K562 (cell line): Measurements from ENCODE around the gene STK36. TPM values are rescaled to one million over a fixed set of nuclear protein-coding genes. Genes with fewer than 3 reads are reported as not detected.

ENCODE experiments used
- ATAC-seq: fragments of 200-7000 bp; cut with Tn5 transposase; 3 replicates; pipeline ENCODE4 v1.9.1; 2020; ENCODE audit warnings: moderate library complexity
- BruUV-seq: library from RNA; stranded (reverse); fragments of 400-500 nt; replicated peaks from 2 replicates; lab custom pipeline; 2021; lab: Mats Ljungman, UMichigan
- CTCF ChIA-PET: fragments of 300-600 bp; formaldehyde crosslinking; extraction: SDS; loops from one replicate; lab custom pipeline; 2021; ENCODE audit warnings: low intra/inter-chr PET ratio; lab: Yijun Ruan, JAX
- POLR2A ChIA-PET: fragments of 300-600, 350-650 bp; sonication (Branson Sonifier 250); formaldehyde crosslinking; extraction: SDS; loops from one replicate; lab custom pipeline; 2021; ENCODE audit warnings: antibody characterized with exemption, inconsistent platforms; lab: Yijun Ruan, JAX
- DNase-seq, 4 experiments: peaks; one replicate each; pipeline versions ENCODE4 v3.0.0 to v3.0.0-alpha.2; 2011 to 2018; ENCODE audit warnings: low spot score in 3 of 4, mixed read lengths in 3 of 4; ENCODE audit errors: extremely low read depth in 1 of 4
- FAIRE-seq: peaks from 2 replicates; lab custom pipeline; 2011; peaks lifted over from hg19 to GRCh38; lab: Jason Lieb, UNC
- H2AFZ ChIP-seq: 2 replicates; pipeline ENCODE4 v1.6.0; 2011; ENCODE audit warnings: low read depth, low read length, control low read depth, inconsistent platforms
- H3K27ac ChIP-seq: fragments of 200-600 bp; 3 replicates; pipeline ENCODE4 v1.8.0; 2011; ENCODE audit warnings: low read depth, mild to moderate bottlenecking, control low read depth, inconsistent platforms, low read length, moderate library complexity, mixed read lengths; ENCODE audit errors: extremely low read depth
- H3K27me3 ChIP-seq, 2 experiments: fragments of 300-600 bp in 1 of 2; 2 replicates in 1 of 2; 3 replicates in 1 of 2; pipeline versions ENCODE4 v1.6.0 to v1.8.0; 2011; ENCODE audit warnings: inconsistent platforms in 2 of 2, low read length in 2 of 2, mild to moderate bottlenecking in 1 of 2, mixed read lengths in 1 of 2, moderate library complexity in 1 of 2; ENCODE audit not compliant: control insufficient read depth in 2 of 2, insufficient read depth in 2 of 2
- H3K36me3 ChIP-seq: fragments of 300-600 bp; 3 replicates; pipeline ENCODE4 v1.8.0; 2011; ENCODE audit warnings: mild to moderate bottlenecking, low read length, inconsistent platforms; ENCODE audit not compliant: control insufficient read depth, insufficient read depth
- H3K4me1 ChIP-seq, 2 experiments: fragments of 200-600 bp in 1 of 2; replicated peaks in 1 of 2; 2 replicates in 1 of 2; 3 replicates in 1 of 2; pipeline versions ENCODE4 v1.5.1 to v1.8.0; 2011; ENCODE audit warnings: inconsistent platforms in 2 of 2, low read length in 2 of 2, mild to moderate bottlenecking in 1 of 2, mixed read lengths in 1 of 2, moderate library complexity in 1 of 2; ENCODE audit not compliant: control insufficient read depth in 2 of 2, insufficient read depth in 2 of 2
- H3K4me2 ChIP-seq: 2 replicates; pipeline ENCODE4 v1.6.1; 2011; ENCODE audit warnings: low read length, control low read depth, inconsistent platforms, mixed read lengths; ENCODE audit not compliant: insufficient read depth
- H3K4me3 ChIP-seq: fragments of 200-600 bp; sonication (generic), shearing (Covaris generic); 2 replicates; pipeline ENCODE4 v1.5.1; 2016; ENCODE audit warnings: control low read depth, inconsistent platforms
- H3K79me2 ChIP-seq: fragments of 200-600 bp; 3 replicates; pipeline ENCODE4 v1.8.0; 2011; ENCODE audit warnings: low read length, inconsistent platforms; ENCODE audit not compliant: control insufficient read depth, insufficient read depth
- H3K9ac ChIP-seq, 2 experiments: 2 replicates each; pipeline versions ENCODE4 v1.6.0 to v1.6.1; 2011; ENCODE audit warnings: low read depth in 2 of 2, low read length in 2 of 2, control low read depth in 1 of 2, inconsistent platforms in 1 of 2, mild to moderate bottlenecking in 1 of 2, mixed read lengths in 1 of 2; ENCODE audit not compliant: insufficient read depth in 1 of 2
- H3K9me1 ChIP-seq: one replicate; pipeline ENCODE4 v1.6.0; 2011; ENCODE audit warnings: inconsistent platforms, mild to moderate bottlenecking, low read length, moderate library complexity; ENCODE audit not compliant: control insufficient read depth, insufficient read depth
- H3K9me3 ChIP-seq: replicated peaks from 2 replicates; pipeline ENCODE4 v1.5.1; 2011; ENCODE audit warnings: low read depth, low read length, inconsistent platforms; ENCODE audit not compliant: control insufficient read depth, insufficient read depth
- H4K20me1 ChIP-seq: replicated peaks from 2 replicates; pipeline ENCODE4 v1.6.1; 2011; ENCODE audit warnings: low read length, inconsistent platforms, mixed read lengths; ENCODE audit not compliant: control insufficient read depth, insufficient read depth
- HDAC3 ChIP-seq: fragments of 450-650 bp; IDR thresholded peaks from 2 replicates; pipeline ENCODE4 v1.6.1; 2018; ENCODE audit warnings: borderline replicate concordance, mild to moderate bottlenecking, moderate library complexity; ENCODE audit not compliant: partially characterized antibody
- PHF21A ChIP-seq: fragments of 450-650 bp; IDR thresholded peaks from 2 replicates; pipeline ENCODE4 v1.6.1; 2017; ENCODE audit warnings: low read depth, borderline replicate concordance
- POLR2B ChIP-seq: fragments of 450-650 bp; IDR thresholded peaks from 2 replicates; pipeline ENCODE4 v1.6.1; 2018; ENCODE audit warnings: low read depth; ENCODE audit not compliant: partially characterized antibody
- RAD21 ChIP-seq, 2 experiments: fragments of 250-450 bp in 1 of 2; fragments of 450-650 bp in 1 of 2; sonication (Bioruptor Pico) in 1 of 2; formaldehyde crosslinking in 1 of 2; IDR thresholded peaks in 1 of 2; conservative IDR thresholded peaks in 1 of 2; 2 replicates each; pipeline versions ENCODE4 v1.4.0 to v1.8.0; 2020 to 2022; ENCODE audit warnings: mild to moderate bottlenecking in 2 of 2, moderate library complexity in 1 of 2
- RBM25 ChIP-seq: fragments of 200-400 bp; formaldehyde crosslinking; IDR thresholded peaks from 2 replicates; pipeline ENCODE4 v1.6.1; 2018; ENCODE audit warnings: low read length, low read depth, moderate library complexity; ENCODE audit not compliant: severe bottlenecking
- RBM34 ChIP-seq: fragments of 200-400 bp; formaldehyde crosslinking; IDR thresholded peaks from 2 replicates; pipeline ENCODE4 v1.6.1; 2018; ENCODE audit warnings: low read length, borderline replicate concordance; ENCODE audit not compliant: insufficient read depth
- SAFB ChIP-seq: fragments of 200-400 bp; formaldehyde crosslinking; IDR thresholded peaks from 2 replicates; pipeline ENCODE4 v1.6.1; 2017; ENCODE audit warnings: low read depth, low read length, borderline replicate concordance
- SMC3 ChIP-seq: conservative IDR thresholded peaks from 2 replicates; pipeline ENCODE4 v1.6.1; 2011; ENCODE audit warnings: low read depth, low read length, improper control_type of control experiment; ENCODE audit not compliant: insufficient read depth
- STAG1 ChIP-seq: sonication (generic); formaldehyde crosslinking; IDR thresholded peaks from 2 replicates; pipeline ENCODE4 v1.5.0; 2020; ENCODE audit warnings: missing genetic modification reagents, borderline replicate concordance
- ZNF830 ChIP-seq: fragments of 250-450 bp; sonication (Bioruptor Pico); IDR thresholded peaks from 2 replicates; pipeline ENCODE4 v1.5.0; 2021; ENCODE audit warnings: mild to moderate bottlenecking
- WGBS: fragments of 100-300 bp; shearing (Covaris generic); methylation state at CpG from one replicate; pipeline ENCODE4 v1.1.6; 2016; ENCODE audit warnings: low coverage, mixed read lengths; ENCODE audit not compliant: insufficient coverage; ENCODE audit errors: missing lambda C conversion rate; 5-methylcytosine and 5-hydroxymethylcytosine counted together
- in situ Hi-C: fragments of 300-500 bp; cut with MboI; formaldehyde crosslinking; loops from 4 replicates; pipeline ENCODE4 v1.15.0; 2018; ENCODE audit warnings: inconsistent platforms, mixed read lengths
- intact Hi-C: fragments of 100-400 bp; cut with micrococcal nuclease; formaldehyde crosslinking; loops from 2 replicates; pipeline ENCODE4 v1.14.2; 2022
- polyA plus RNA-seq, 8 experiments: library from polyadenylated mRNA; depleted of rRNA in 4 of 8; stranded (reverse) in 5 of 8; unstranded in 3 of 8; fragments of >200 nt; fragmentation: Nextera tagmentation in 2 of 8; fragmentation: Illumina TruSeq in 1 of 8; extraction: Ambion mirVana in 2 of 8; extraction: Trizol in 1 of 8; gene quantifications; 2 replicates each; pipeline versions ENCODE4 v1.2.1 to v1.2.3, GENCODE V29; 2011 to 2014; ENCODE audit warnings: inconsistent platforms in 1 of 8, missing spikeins in 1 of 8
- total RNA-seq, 7 experiments: library from RNA; depleted of rRNA in 6 of 7; stranded (reverse); fragments of >200 nt in 6 of 7; fragmentation: Illumina TruSeq in 2 of 7; extraction: Trizol in 2 of 7; gene quantifications; 2 replicates each; pipeline versions ENCODE4 v1.2.1 to v1.2.3, GENCODE V29; 2011 to 2021; ENCODE audit warnings: low replicate concordance in 1 of 7
- TF ChIP-seq, protein P1 (sequence below), 3 experiments: IDR thresholded peaks in 2 of 3; conservative IDR thresholded peaks in 1 of 3; 2 replicates each; pipeline ENCODE4 v1.5.1; 2011 to 2012; ENCODE audit warnings: low read length in 3 of 3, mild to moderate bottlenecking in 3 of 3, control low read depth in 2 of 3, improper control_type of control experiment in 1 of 3, inconsistent platforms in 1 of 3, low read depth in 1 of 3, mixed read lengths in 1 of 3, moderate library complexity in 1 of 3; ENCODE audit not compliant: insufficient read depth in 2 of 3

Gene STK36
- total and polyA plus RNA-seq, 9 of the 15 experiments (the other 6 are each of a cell fraction or from before 2014, with no cell fraction given), result 3.5 to 12.4 (median 6.7) TPM

DNA sequence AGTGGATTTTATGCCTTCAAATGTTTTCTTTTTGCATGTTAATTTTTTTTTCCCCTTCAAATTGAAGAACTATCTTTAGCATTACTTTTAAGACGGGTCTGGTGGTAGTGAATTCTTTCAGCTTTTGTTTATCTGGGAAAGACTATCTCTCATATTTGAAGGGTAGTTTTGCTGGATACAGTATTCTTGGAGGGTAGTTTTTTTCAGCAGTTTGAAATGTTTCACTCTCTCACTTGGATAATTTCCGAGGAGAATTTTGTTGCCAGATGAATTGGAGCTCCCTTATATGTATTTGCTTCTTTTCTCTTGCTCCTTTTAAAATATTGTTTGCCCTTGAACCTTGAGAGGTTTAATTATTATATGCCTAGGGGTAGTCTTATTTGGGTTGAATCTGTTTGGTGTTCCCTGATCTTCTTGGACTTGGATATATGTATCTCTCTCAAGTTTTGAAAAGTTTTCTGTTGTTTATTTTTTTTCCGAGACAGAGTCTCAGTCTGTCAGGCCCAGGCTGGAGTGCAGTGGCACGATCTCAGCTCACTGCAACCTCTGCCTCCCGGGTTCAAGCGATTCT, 54.2 kb downstream of the STK36 start (continued):
- TF ChIP-seq ZNF830 (CRISPR knock-in tag), result no peak

DNA sequence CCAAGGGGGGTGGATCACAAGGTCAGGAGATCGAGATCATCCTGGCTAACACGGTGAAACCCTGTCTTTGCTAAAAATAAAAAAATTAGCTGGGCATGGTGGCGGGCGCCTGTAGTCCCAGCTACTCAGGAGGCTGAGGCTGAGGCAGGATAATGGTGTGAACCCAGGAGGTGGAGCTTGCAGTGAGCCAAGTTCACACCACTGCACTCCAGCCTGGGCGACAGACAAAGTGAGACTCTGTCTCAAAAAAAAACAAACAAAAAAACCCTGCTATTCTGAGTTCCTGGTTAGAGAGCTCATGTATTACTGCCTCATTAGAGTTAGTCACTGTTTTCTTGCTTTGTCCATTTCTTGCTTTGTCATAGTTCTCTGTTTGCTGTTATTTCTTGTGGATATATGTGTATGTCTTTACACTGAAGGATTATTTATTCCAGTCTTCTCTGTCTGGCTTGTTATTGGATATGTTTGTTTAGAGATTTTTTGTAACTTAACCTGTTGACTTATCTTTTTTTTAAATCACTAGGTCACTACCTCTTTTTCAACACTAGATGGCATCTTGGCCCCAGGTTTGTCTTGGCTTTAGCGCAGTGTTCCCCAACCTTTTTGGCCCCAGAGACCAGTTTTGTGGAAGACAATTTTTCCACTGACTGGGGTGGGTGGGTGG, 55.7 kb downstream of the STK36 start:
- no peak overlapping the region for H3K9ac ChIP-seq
- FAIRE-seq, result no peak
- 71% methylated on average over 6 of the region's 6 CpGs for WGBS

More for the DNA sequence above, 55.7 kb downstream of the STK36 start:
- intact Hi-C loops, result loop anchor here (2.0 kb wide), 1 partner anchor 119 kb away; no protein-coding TSS in a partner anchor
- Histone ChIP-seq H3K27me3 (no peaks in the 10 kb centered on the region), H3K4me3 (no peak overlapping the region), H3K9me3 (no peaks in the 10 kb centered on the region), H3K27ac (no peak overlapping the region), H3K79me2 (peaks cover 47% of the 10 kb centered on the region), H3K36me3 (peaks cover 14% of the 10 kb centered on the region; the same call in 2 of the 3 replicates), H3K4me2 (no peak overlapping the region), H3K4me1 (peaks cover 0 to 15% of the 10 kb centered on the region in 2 experiments; a peak in 3 of 5 replicates), H4K20me1 (peaks cover 16% of the 10 kb centered on the region; the same call in 1 of the 2 replicates), H2AFZ (no peak overlapping the region), H3K9me1 (no peaks in the 10 kb centered on the region)
- POLR2A ChIA-PET, result interaction anchor here (1.3 kb wide), 1 partner anchor 120 kb away, joined by 4 read pairs; no protein-coding TSS in a partner anchor
- CTCF ChIA-PET, result interaction anchor here (1.6 kb wide), 1 partner anchor 120 kb away, joined by 19 read pairs; no protein-coding TSS in a partner anchor
- DNase-seq (peak in 1 of 4 experiments; percentile 34), ATAC-seq (peak; percentile 55)
- TF ChIP-seq, protein P1, sequence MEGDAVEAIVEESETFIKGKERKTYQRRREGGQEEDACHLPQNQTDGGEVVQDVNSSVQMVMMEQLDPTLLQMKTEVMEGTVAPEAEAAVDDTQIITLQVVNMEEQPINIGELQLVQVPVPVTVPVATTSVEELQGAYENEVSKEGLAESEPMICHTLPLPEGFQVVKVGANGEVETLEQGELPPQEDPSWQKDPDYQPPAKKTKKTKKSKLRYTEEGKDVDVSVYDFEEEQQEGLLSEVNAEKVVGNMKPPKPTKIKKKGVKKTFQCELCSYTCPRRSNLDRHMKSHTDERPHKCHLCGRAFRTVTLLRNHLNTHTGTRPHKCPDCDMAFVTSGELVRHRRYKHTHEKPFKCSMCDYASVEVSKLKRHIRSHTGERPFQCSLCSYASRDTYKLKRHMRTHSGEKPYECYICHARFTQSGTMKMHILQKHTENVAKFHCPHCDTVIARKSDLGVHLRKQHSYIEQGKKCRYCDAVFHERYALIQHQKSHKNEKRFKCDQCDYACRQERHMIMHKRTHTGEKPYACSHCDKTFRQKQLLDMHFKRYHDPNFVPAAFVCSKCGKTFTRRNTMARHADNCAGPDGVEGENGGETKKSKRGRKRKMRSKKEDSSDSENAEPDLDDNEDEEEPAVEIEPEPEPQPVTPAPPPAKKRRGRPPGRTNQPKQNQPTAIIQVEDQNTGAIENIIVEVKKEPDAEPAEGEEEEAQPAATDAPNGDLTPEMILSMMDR (IDR thresholded peaks at IDR 0.05 in 2 of 3, conservative IDR thresholded peaks at IDR 0.05 in 1 of 3; ENCODE audit: insufficient read depth in 2 of 3, low read depth in 1 of 3, low read length in 3 of 3), result peak; percentile 25 to 67 (median 61); a peak in 3 of 6 replicates
- no peak for TF ChIP-seq PHF21A
- peak in 1 of 2 experiments; percentile 61; a peak in 3 of 4 replicates for TF ChIP-seq RAD21 (CRISPR knock-in tag; conservative IDR thresholded peaks at IDR 0.05 in 1 of 2, IDR thresholded peaks at IDR 0.05 in 1 of 2)
- no peak for TF ChIP-seq HDAC3
- TF ChIP-seq RBM34, result no peak
- TF ChIP-seq SMC3, result 0 out of 2 replicates have a peak, but pooled peaks have one; percentile 15
- TF ChIP-seq POLR2B, result no peak
- no peak for TF ChIP-seq RBM25
- no peak for TF ChIP-seq SAFB
- no peak for TF ChIP-seq STAG1
- no TSS peak for BruUV-seq
- in situ Hi-C loops, result loop anchor here (10.0 kb wide), 1 partner anchor 117 kb away; no protein-coding TSS in a partner anchor
